WTC11 (cell line): ENCODE measurements around the gene ATP8B4. TPM values are rescaled to one million over a fixed set of nuclear protein-coding genes. Genes with fewer than 3 reads are reported as not detected.

Experiments used
- ATAC-seq: fragments of 200-7000 bp; cut with Tn5 transposase; 2 replicates; pipeline ENCODE4 v1.10.0; 2021; ENCODE audit warnings: mild to moderate bottlenecking, moderate library complexity
- CTCF ChIA-PET: fragments of 300-600 bp; sonication (Branson Sonifier 250); formaldehyde crosslinking; loops from one replicate; lab custom pipeline; 2021; ENCODE audit warnings: antibody characterized with exemption; lab: Charles Lee
- POLR2A ChIA-PET: fragments of 350-600 bp; sonication (Branson Sonifier 250); formaldehyde crosslinking; loops from one replicate; lab custom pipeline; 2021; ENCODE audit warnings: antibody characterized with exemption; lab: Charles Lee
- DNase-seq: peaks from one replicate; pipeline ENCODE4 v3.0.0; 2021; ENCODE audit warnings: low spot score
- H3K27ac Mint-ChIP-seq: 2 replicates; pipeline ENCODE4 v1.8.0; 2021; ENCODE audit warnings: mixed read lengths
- H3K27me3 Mint-ChIP-seq: 2 replicates; pipeline ENCODE4 v1.8.0; 2021; ENCODE audit warnings: low read depth, mild to moderate bottlenecking, moderate library complexity, mixed read lengths
- H3K36me3 Mint-ChIP-seq: 2 replicates; pipeline ENCODE4 v1.8.0; 2021; ENCODE audit warnings: mixed read lengths
- H3K4me1 Mint-ChIP-seq: 2 replicates; pipeline ENCODE4 v1.8.0; 2022; ENCODE audit warnings: mixed read lengths
- H3K4me3 Mint-ChIP-seq: 2 replicates; pipeline ENCODE4 v1.8.0; 2021; ENCODE audit warnings: mild to moderate bottlenecking, moderate library complexity, mixed read lengths
- H3K9me3 Mint-ChIP-seq: 2 replicates; pipeline ENCODE4 v1.8.0; 2021; ENCODE audit warnings: mixed read lengths
- ESRRA ChIP-seq: sonication (generic); formaldehyde crosslinking; IDR thresholded peaks from 2 replicates; pipeline ENCODE4 v1.8.1; 2022; ENCODE audit warnings: mild to moderate bottlenecking, missing genetic modification reagents, borderline replicate concordance
- ETV6 ChIP-seq: sonication (generic); formaldehyde crosslinking; IDR thresholded peaks from 2 replicates; pipeline ENCODE4 v1.8.1; 2022; ENCODE audit warnings: mild to moderate bottlenecking, missing genetic modification reagents
- GABPB1 ChIP-seq: sonication (generic); formaldehyde crosslinking; IDR thresholded peaks from 2 replicates; pipeline ENCODE4 v1.8.1; 2023; ENCODE audit warnings: mild to moderate bottlenecking, missing genetic modification reagents
- GRHL2 ChIP-seq: fragments of 250-450 bp; sonication (Bioruptor Pico); IDR thresholded peaks from 2 replicates; pipeline ENCODE4 v1.8.0; 2022; ENCODE audit warnings: mild to moderate bottlenecking, moderate library complexity; ENCODE audit not compliant: insufficient replicate concordance, severe bottlenecking
- GTF2I ChIP-seq: fragments of 250-450 bp; sonication (Bioruptor Pico); conservative IDR thresholded peaks from 2 replicates; pipeline ENCODE4 v1.4.0; 2021; ENCODE audit warnings: mild to moderate bottlenecking
- HMGA2 ChIP-seq: fragments of 250-450 bp; sonication (Bioruptor Pico); IDR thresholded peaks from 2 replicates; pipeline ENCODE4 v1.4.0; 2021; ENCODE audit warnings: mild to moderate bottlenecking, moderate library complexity
- IRF2 ChIP-seq: sonication (generic); formaldehyde crosslinking; IDR thresholded peaks from 2 replicates; pipeline ENCODE4 v1.8.0; 2022; ENCODE audit warnings: low read depth, missing genetic modification reagents, borderline replicate concordance
- NFE2L1 ChIP-seq: sonication (generic); formaldehyde crosslinking; IDR thresholded peaks from 2 replicates; pipeline ENCODE4 v1.8.1; 2023; ENCODE audit warnings: missing genetic modification reagents
- NR1H2 ChIP-seq: sonication (generic); formaldehyde crosslinking; IDR thresholded peaks from 2 replicates; pipeline ENCODE4 v1.9.0; 2021; ENCODE audit warnings: mild to moderate bottlenecking, moderate library complexity, missing genetic modification reagents
- PRRX2 ChIP-seq: fragments of 250-450 bp; sonication (Bioruptor Pico); IDR thresholded peaks from 2 replicates; pipeline ENCODE4 v1.8.0; 2021; ENCODE audit warnings: mild to moderate bottlenecking
- RELA ChIP-seq: sonication (generic); formaldehyde crosslinking; IDR thresholded peaks from 2 replicates; pipeline ENCODE4 v1.8.1; 2022; ENCODE audit warnings: missing genetic modification reagents, mild to moderate bottlenecking, borderline replicate concordance
- TEAD1 ChIP-seq: sonication (generic); formaldehyde crosslinking; IDR thresholded peaks from 2 replicates; pipeline ENCODE4 v1.8.0; 2022; ENCODE audit warnings: mild to moderate bottlenecking, missing genetic modification reagents
- TP53 ChIP-seq: sonication (generic); formaldehyde crosslinking; IDR thresholded peaks from 2 replicates; pipeline ENCODE4 v1.8.1; 2023; ENCODE audit warnings: mild to moderate bottlenecking, missing genetic modification reagents
- ZBTB21 ChIP-seq: sonication (generic); formaldehyde crosslinking; IDR thresholded peaks from 2 replicates; pipeline ENCODE4 v1.8.1; 2023; ENCODE audit warnings: mild to moderate bottlenecking, missing genetic modification reagents, borderline replicate concordance
- ZNF396 ChIP-seq: fragments of 250-450 bp; sonication (Bioruptor Pico); IDR thresholded peaks from 2 replicates; pipeline ENCODE4 v1.8.0; 2021; ENCODE audit warnings: mild to moderate bottlenecking, moderate library complexity, borderline replicate concordance
- ZNF423 ChIP-seq: fragments of 250-450 bp; sonication (Bioruptor Pico); IDR thresholded peaks from 2 replicates; pipeline ENCODE4 v2.1.2; 2022; ENCODE audit warnings: mild to moderate bottlenecking, moderate library complexity
- total RNA-seq: library from RNA; stranded (reverse); gene quantifications from 3 replicates; pipeline ENCODE4 v1.2.3, GENCODE V29; 2021
- TF ChIP-seq, protein P1 (sequence below): sonication (generic); formaldehyde crosslinking; IDR thresholded peaks from 2 replicates; pipeline ENCODE4 v1.8.1; 2023; ENCODE audit warnings: mild to moderate bottlenecking, missing genetic modification reagents
- TF ChIP-seq, protein P2 (sequence below): sonication (generic); formaldehyde crosslinking; IDR thresholded peaks from 2 replicates; pipeline ENCODE4 v1.8.0; 2022; ENCODE audit warnings: mild to moderate bottlenecking, missing genetic modification reagents
- TF ChIP-seq, protein P3 (sequence below): fragments of 250-450 bp; sonication (Bioruptor Pico); IDR thresholded peaks from 2 replicates; pipeline ENCODE4 v1.9.0; 2021; ENCODE audit warnings: mild to moderate bottlenecking

Gene ATP8B4
- total RNA-seq, 1 experiment from 2014 or later = 0.37 TPM

DNA sequence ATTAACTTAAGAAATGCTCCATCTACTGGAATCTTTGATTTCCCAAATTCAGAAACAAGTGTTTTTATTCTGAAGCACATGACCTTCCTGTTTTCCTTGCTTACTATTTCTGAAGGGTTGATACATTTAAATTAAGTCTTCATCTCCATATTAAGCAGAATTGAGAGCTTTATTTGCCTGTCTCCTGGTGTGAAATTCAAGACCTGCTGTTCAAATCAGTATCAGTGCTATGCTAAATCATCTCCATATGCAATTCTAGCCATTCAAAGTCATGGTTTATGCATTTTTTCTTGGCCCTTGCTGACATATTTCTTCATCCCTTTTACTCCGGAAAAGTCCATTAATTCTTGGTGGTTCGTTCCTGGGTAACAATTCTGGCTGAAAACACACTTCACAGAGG lies 195.4 kb downstream of the ATP8B4 start:
- CTCF ChIA-PET = interaction anchor here (1.0 kb wide), 1 partner anchor 128 kb away, joined by 3 read pairs; no protein-coding TSS in a partner anchor
- DNase-seq (no peak), ATAC-seq (no peak)
- Mint-ChIP-seq H3K36me3 (no peaks in the 10 kb centered on the region), H3K4me3 (no peak overlapping the region), H3K4me1 (peaks cover 20% of the 10 kb centered on the region), H3K9me3 (peaks cover 5% of the 10 kb centered on the region), H3K27me3 (no peaks in the 10 kb centered on the region), H3K27ac (no peak overlapping the region)
- no peak for TF ChIP-seq IRF2 (CRISPR knock-in tag)
- no peak for TF ChIP-seq ZBTB21 (CRISPR knock-in tag)
- no peak for TF ChIP-seq NR1H2
- POLR2A ChIA-PET = no interaction called here

DNA sequence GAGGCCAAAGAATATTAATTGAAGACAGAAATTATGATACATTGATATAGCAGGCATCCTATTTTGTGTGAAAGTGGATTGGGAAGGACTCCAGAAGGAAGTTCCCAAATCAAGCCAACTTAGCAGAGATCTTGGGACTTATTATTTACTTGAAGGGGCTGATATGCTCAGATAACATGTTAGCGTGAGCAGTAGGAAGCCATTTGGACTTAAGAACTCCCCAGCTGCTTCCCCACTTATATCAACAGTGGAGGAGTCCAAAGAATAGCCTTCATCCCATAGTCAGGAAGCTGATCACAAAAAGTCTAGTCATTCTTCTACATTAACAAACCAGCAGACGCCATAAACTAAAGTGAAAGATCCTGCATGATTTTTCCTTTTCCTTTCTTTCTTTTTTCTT lies 200.0 kb downstream of the ATP8B4 start:
- no peak for DNase-seq
- TF ChIP-seq TEAD1 (CRISPR knock-in tag) (no peak), GABPB1 (no peak), ESRRA (CRISPR knock-in tag) (no peak), GRHL2 (CRISPR knock-in tag) (no peak)
- TF ChIP-seq, all 79 proteins: peak for 0
- Mint-ChIP-seq H3K4me1 (peaks cover 18% of the 10 kb centered on the region), H3K36me3 (no peaks in the 10 kb centered on the region), H3K4me3 (no peak overlapping the region), H3K9me3 (peaks cover 5% of the 10 kb centered on the region), H3K27ac (no peak overlapping the region), H3K27me3 (no peaks in the 10 kb centered on the region)
- ChIA-PET POLR2A (no interaction called here), CTCF (no interaction called here)
- no peak for ATAC-seq

DNA sequence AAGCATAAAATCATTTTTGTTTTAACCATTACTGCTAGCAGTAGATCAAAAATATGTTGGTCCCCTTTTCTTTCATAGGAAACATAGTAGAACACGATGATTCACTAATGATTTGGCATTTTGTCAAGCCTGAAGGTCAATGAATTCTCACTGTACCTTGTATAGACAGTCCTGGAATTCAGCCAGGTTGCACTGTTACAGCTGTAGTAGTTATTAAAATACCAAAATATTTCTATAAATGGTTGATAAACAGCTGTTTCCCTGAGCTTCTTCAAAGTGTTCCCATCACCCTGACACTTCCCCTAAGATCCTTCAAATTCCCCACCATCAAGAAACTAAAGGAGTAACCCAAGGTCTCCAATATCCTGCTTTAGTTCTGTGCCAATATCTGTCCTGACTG lies 200.9 kb downstream of the ATP8B4 start:
- ATAC-seq = no peak
- H3K4me3 Mint-ChIP-seq = no peak overlapping the region
- no peak for DNase-seq
- H3K27me3 Mint-ChIP-seq = no peaks in the 10 kb centered on the region
- H3K4me1 Mint-ChIP-seq = peaks cover 11% of the 10 kb centered on the region
- TF ChIP-seq, protein P1, sequence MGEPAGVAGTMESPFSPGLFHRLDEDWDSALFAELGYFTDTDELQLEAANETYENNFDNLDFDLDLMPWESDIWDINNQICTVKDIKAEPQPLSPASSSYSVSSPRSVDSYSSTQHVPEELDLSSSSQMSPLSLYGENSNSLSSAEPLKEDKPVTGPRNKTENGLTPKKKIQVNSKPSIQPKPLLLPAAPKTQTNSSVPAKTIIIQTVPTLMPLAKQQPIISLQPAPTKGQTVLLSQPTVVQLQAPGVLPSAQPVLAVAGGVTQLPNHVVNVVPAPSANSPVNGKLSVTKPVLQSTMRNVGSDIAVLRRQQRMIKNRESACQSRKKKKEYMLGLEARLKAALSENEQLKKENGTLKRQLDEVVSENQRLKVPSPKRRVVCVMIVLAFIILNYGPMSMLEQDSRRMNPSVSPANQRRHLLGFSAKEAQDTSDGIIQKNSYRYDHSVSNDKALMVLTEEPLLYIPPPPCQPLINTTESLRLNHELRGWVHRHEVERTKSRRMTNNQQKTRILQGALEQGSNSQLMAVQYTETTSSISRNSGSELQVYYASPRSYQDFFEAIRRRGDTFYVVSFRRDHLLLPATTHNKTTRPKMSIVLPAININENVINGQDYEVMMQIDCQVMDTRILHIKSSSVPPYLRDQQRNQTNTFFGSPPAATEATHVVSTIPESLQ (CRISPR knock-in tag) = no peak
- TF ChIP-seq TP53 (CRISPR knock-in tag) (no peak), GTF2I (CRISPR knock-in tag) (no peak), NFE2L1 (CRISPR knock-in tag) (no peak), TEAD1 (CRISPR knock-in tag) (no peak), PRRX2 (no peak)
- POLR2A ChIA-PET = no interaction called here
- H3K9me3 Mint-ChIP-seq = peaks cover 5% of the 10 kb centered on the region
- no peak overlapping the region for H3K27ac Mint-ChIP-seq
- CTCF ChIA-PET = no interaction called here
- no peaks in the 10 kb centered on the region for H3K36me3 Mint-ChIP-seq

DNA sequence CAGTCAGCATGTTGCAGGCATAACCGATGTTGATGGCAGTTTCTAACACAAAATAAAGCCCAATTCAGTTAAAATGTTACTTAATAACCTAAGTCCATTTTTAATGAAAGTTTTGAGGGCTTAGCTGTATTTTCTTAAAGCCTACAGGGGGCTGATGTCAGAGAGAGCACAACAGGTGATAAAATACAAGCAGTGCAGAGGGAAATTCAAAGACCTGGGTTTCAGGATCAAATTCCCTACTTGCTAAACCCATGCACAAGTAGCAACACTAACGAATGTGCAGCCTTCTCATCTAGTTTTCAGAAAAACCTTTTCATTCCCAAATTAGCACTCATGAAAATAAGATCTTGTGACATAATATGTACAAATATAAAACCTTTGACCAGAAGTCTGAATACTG lies 202.0 kb downstream of the ATP8B4 start:
- H3K27me3 Mint-ChIP-seq = no peaks in the 10 kb centered on the region
- H3K4me3 Mint-ChIP-seq = no peak overlapping the region
- peaks cover 5% of the 10 kb centered on the region for H3K9me3 Mint-ChIP-seq
- ChIA-PET CTCF (no interaction called here), POLR2A (no interaction called here)
- no peaks in the 10 kb centered on the region for H3K36me3 Mint-ChIP-seq
- ATAC-seq (no peak), DNase-seq (no peak)
- H3K4me1 Mint-ChIP-seq = peaks cover 7% of the 10 kb centered on the region
- TF ChIP-seq ZNF423 (no peak), ZBTB21 (CRISPR knock-in tag) (no peak), NFE2L1 (CRISPR knock-in tag) (no peak), ETV6 (CRISPR knock-in tag) (no peak), ESRRA (CRISPR knock-in tag) (no peak), RELA (no peak), ZNF396 (CRISPR knock-in tag) (no peak), HMGA2 (CRISPR knock-in tag) (no peak)
- TF ChIP-seq, protein P2, sequence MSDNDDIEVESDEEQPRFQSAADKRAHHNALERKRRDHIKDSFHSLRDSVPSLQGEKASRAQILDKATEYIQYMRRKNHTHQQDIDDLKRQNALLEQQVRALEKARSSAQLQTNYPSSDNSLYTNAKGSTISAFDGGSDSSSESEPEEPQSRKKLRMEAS (CRISPR knock-in tag) = no peak
- TF ChIP-seq, protein P3, sequence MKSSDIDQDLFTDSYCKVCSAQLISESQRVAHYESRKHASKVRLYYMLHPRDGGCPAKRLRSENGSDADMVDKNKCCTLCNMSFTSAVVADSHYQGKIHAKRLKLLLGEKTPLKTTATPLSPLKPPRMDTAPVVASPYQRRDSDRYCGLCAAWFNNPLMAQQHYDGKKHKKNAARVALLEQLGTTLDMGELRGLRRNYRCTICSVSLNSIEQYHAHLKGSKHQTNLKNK = no peak
- no peak overlapping the region; the same call in 1 of the 2 replicates for H3K27ac Mint-ChIP-seq
